OCI-LY7 (cell line): Measurements from ENCODE around the gene RNF166. TPM values are rescaled to one million over a fixed set of nuclear protein-coding genes. Genes with fewer than 3 reads are reported as not detected.

ENCODE experiments used
- BruUV-seq: library from RNA; stranded (reverse); fragments of 400-500 nt; replicated peaks from 2 replicates; lab custom pipeline; 2021; lab: Mats Ljungman, UMichigan
- CTCF ChIA-PET: fragments of 300-600 bp; sonication (Branson Sonifier 250); formaldehyde crosslinking; loops from one replicate; lab custom pipeline; 2022; ENCODE audit warnings: antibody characterized with exemption; ENCODE audit not compliant: unreplicated experiment; lab: Charles Lee
- POLR2A ChIA-PET: fragments of 300-600 bp; sonication (Branson Sonifier 250); formaldehyde crosslinking; loops from one replicate; lab custom pipeline; 2022; ENCODE audit warnings: antibody characterized with exemption; lab: Charles Lee
- DNase-seq: peaks from one replicate; pipeline ENCODE4 v3.0.0-alpha.2; 2015; ENCODE audit warnings: low spot score
- H2AFZ ChIP-seq: fragments of 200-600 bp; sonication (generic), shearing (Covaris generic); 2 replicates; pipeline ENCODE4 v1.6.1; 2014; ENCODE audit warnings: mild to moderate bottlenecking, antibody characterized with exemption, low read length, moderate library complexity
- H3K27ac ChIP-seq: fragments of 200-600 bp; sonication (generic); 2 replicates; pipeline ENCODE4 v1.5.1; 2014; ENCODE audit warnings: mixed run types, low read depth, mild to moderate bottlenecking, moderate library complexity, low read length, inconsistent platforms; ENCODE audit not compliant: poor library complexity, severe bottlenecking
- H3K36me3 ChIP-seq: fragments of 200-600 bp; sonication (generic); 2 replicates; pipeline ENCODE4 v1.6.1; 2014; ENCODE audit warnings: mild to moderate bottlenecking, antibody characterized with exemption, low read length, moderate library complexity, mixed read lengths; ENCODE audit not compliant: insufficient read depth
- H3K4me1 ChIP-seq: fragments of 200-600 bp; sonication (generic); 2 replicates; pipeline ENCODE4 v1.5.1; 2014; ENCODE audit warnings: mild to moderate bottlenecking, low read length; ENCODE audit not compliant: insufficient read depth, poor library complexity, severe bottlenecking
- H3K4me2 ChIP-seq: fragments of 200-600 bp; sonication (generic); 2 replicates; pipeline ENCODE4 v1.6.1; 2014; ENCODE audit warnings: mild to moderate bottlenecking, low read length
- H3K4me3 ChIP-seq: fragments of 200-600 bp; sonication (generic); 2 replicates; pipeline ENCODE4 v1.5.1; 2014; ENCODE audit warnings: mild to moderate bottlenecking, low read depth, low read length; ENCODE audit not compliant: poor library complexity, severe bottlenecking
- H3K79me2 ChIP-seq: fragments of 200-600 bp; sonication (generic); 2 replicates; pipeline ENCODE4 v1.6.1; 2016; ENCODE audit warnings: low read depth, mild to moderate bottlenecking, low read length, moderate library complexity, mixed read lengths; ENCODE audit not compliant: insufficient read depth
- H3K9me2 ChIP-seq: fragments of 200-600 bp; sonication (generic); 2 replicates; pipeline ENCODE4 v1.6.1; 2016; ENCODE audit warnings: mild to moderate bottlenecking, low read length, mixed read lengths; ENCODE audit not compliant: insufficient read depth
- H3K9me3 ChIP-seq: fragments of 200-600 bp; sonication (generic); 2 replicates; pipeline ENCODE4 v1.6.1; 2014; ENCODE audit warnings: mild to moderate bottlenecking, mixed run types, low read length, mixed read lengths
- H4K20me1 ChIP-seq: fragments of 200-600 bp; sonication (generic); 2 replicates; pipeline ENCODE4 v1.6.1; 2014; ENCODE audit warnings: mild to moderate bottlenecking, antibody characterized with exemption, low read length, moderate library complexity, mixed read lengths; ENCODE audit not compliant: insufficient read depth
- EZH2phosphoT487 ChIP-seq: fragments of 200-600 bp; sonication (generic); IDR thresholded peaks from 2 replicates; pipeline ENCODE4 v1.6.1; 2018; ENCODE audit warnings: low read depth, borderline replicate concordance, mild to moderate bottlenecking, mixed run types, antibody characterized with exemption, low read length, moderate library complexity, mixed read lengths
- intact Hi-C: fragments of 100-400 bp; cut with micrococcal nuclease; formaldehyde crosslinking; loops from one replicate; pipeline ENCODE4 v1.10.0; 2022; ENCODE audit not compliant: unreplicated experiment
- total RNA-seq, 2 experiments: library from RNA; depleted of rRNA in 1 of 2; stranded (reverse); fragments of >200 nt in 1 of 2; shearing (Covaris generic) in 1 of 2; gene quantifications; 2 replicates each; pipeline ENCODE4 v1.2.3, GENCODE V29; 2014 to 2022
- TF ChIP-seq, protein P1 (sequence below): fragments of 200-600 bp; sonication (generic); conservative IDR thresholded peaks from 2 replicates; pipeline ENCODE4 v1.5.1; 2014; ENCODE audit warnings: mild to moderate bottlenecking, antibody characterized with exemption, low read length, moderate library complexity, mixed read lengths

Gene RNF166
- total RNA-seq, 2 experiments from 2014 or later = 52.4 to 56.2 TPM

DNA sequence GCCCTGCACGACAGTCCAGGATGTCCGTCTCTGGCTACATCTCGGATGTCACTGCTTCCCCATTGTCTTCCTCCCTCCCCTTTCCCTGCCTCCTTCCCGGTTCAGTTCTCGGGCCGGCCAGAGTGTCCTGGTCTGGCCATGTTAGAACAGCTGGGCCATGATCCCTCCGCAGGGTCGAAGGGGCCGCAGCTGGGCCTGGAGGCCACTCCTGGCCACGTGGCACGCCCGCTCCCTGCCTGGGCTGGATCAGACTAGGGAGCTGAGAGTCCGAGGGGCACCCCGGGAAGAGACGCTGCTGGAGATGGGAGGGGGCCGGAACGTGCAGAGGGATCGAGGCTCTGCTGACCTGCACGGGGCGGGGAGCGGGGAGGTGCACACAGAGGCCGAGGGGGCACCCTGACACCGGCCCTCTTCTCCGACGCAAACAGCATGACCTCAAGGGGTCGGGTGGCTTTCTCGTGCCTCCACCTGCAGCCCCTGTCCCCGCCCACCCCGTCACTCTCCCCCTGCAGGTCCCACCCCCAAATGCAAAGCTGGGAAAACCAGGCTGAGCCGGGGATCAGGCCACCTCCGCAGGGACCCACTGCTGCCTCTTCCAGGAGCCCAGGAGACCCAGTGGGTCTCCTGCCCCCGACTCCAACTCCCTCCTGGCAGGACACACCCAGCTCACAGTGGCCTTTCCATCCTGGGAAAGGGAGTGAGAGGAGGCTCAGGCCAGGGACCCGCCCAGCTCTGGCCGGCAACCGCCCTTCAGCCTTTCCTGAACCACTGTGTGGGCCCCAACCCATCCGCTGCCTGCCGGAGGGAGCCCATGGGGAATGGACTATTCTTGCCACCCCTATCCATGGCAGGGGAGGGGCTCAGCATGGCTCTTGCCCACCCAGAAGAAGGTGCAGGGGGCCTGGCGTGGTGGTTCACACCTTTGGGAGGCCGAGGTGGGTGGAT is 38.6 kb upstream of the RNF166 start:
- no peak for TF ChIP-seq EZH2phosphoT487
- TF ChIP-seq, protein P1, sequence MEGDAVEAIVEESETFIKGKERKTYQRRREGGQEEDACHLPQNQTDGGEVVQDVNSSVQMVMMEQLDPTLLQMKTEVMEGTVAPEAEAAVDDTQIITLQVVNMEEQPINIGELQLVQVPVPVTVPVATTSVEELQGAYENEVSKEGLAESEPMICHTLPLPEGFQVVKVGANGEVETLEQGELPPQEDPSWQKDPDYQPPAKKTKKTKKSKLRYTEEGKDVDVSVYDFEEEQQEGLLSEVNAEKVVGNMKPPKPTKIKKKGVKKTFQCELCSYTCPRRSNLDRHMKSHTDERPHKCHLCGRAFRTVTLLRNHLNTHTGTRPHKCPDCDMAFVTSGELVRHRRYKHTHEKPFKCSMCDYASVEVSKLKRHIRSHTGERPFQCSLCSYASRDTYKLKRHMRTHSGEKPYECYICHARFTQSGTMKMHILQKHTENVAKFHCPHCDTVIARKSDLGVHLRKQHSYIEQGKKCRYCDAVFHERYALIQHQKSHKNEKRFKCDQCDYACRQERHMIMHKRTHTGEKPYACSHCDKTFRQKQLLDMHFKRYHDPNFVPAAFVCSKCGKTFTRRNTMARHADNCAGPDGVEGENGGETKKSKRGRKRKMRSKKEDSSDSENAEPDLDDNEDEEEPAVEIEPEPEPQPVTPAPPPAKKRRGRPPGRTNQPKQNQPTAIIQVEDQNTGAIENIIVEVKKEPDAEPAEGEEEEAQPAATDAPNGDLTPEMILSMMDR = no peak
- CTCF ChIA-PET = no interaction called here
- Histone ChIP-seq H3K79me2 (no peaks in the 10 kb centered on the region), H3K27ac (peak overlapping the region; percentile 80), H3K4me2 (peak overlapping the region; percentile 87), H3K4me3 (peak overlapping the region; percentile 14), H3K9me3 (no peaks in the 10 kb centered on the region), H3K9me2 (no peaks in the 10 kb centered on the region), H4K20me1 (no peaks in the 10 kb centered on the region), H3K36me3 (peaks cover 5% of the 10 kb centered on the region; the same call in 1 of the 2 replicates), H2AFZ (no peak overlapping the region), H3K4me1 (peaks cover 49% of the 10 kb centered on the region)
- no peak for DNase-seq
- POLR2A ChIA-PET = interaction anchor here (0.6 kb wide), 1 partner anchor 228 kb away, joined by 3 read pairs; no protein-coding TSS in a partner anchor
- intact Hi-C loops = loop anchor here (1.0 kb wide), 1 partner anchor 38 kb away; no protein-coding TSS in a partner anchor
- no TSS peak for BruUV-seq

DNA sequence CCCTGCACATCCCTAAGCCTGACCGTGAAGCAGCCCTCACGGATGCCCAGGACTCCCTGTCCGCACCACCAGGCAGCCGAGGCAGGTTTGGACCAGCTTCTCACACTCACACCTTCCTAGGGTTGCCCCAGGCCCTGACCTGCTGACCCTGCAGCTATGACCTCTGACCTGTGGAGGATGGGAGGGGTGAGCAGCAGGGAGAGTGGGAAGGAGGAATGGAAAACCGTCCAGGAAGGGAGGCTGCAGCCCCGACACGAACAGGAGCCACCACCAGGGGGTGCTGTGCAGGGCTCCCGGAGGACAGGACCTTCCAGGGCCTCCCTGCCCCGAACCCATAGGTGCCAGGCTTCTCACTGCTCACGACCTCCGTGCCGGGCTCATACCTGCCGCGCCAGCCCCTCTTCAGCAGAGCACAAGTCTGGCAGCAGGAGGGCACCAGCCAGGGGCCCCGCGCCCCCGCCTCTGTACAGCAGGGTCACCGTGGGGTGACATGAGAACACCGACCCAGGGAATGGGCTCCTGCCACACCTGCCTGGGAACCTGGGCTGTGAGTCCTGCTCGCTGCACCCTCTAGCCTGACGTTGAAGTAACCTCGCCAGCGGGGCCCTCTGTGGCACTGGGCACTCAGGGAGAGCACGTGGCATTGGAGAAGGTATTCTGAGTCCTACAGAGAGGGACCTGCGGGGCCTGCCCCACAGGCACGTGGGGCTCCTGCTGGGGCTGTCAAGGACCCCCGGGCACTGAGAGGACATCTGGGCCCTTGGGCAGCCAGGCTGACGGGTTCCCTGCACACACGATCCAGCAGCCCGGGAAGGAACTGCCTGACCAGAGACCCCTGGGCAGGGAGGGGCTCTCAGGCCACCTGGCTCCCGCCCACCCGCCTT is 37.7 kb upstream of the RNF166 start:
- BruUV-seq = no TSS peak
- Histone ChIP-seq H3K36me3 (peaks cover 5% of the 10 kb centered on the region; the same call in 1 of the 2 replicates), H3K79me2 (no peaks in the 10 kb centered on the region), H3K4me2 (no peak overlapping the region), H3K9me3 (no peaks in the 10 kb centered on the region), H3K27ac (no peak overlapping the region), H4K20me1 (no peaks in the 10 kb centered on the region), H3K4me1 (peaks cover 49% of the 10 kb centered on the region), H2AFZ (no peak overlapping the region), H3K9me2 (no peaks in the 10 kb centered on the region), H3K4me3 (no peak overlapping the region)
- intact Hi-C loops = no loop called here
- ChIA-PET CTCF (interaction anchor here (1.0 kb wide), 1 partner anchor 9 kb away, joined by 3 read pairs; no protein-coding TSS in a partner anchor), POLR2A (no interaction called here)
- TF ChIP-seq, protein P1 = peak; percentile 89
- TF ChIP-seq EZH2phosphoT487 = no peak
- peak; percentile 62 for DNase-seq
